Heart left ventricle (tissue), 13 donors: ENCODE measurements around the gene TOP3B.

Experiments used
- POLR2A ChIP-seq, 2 donors: fragments of 450-650 bp; IDR thresholded peaks; one replicate each; pipeline ENCODE4 v1.6.1; 2017; ENCODE audit warnings: antibody characterized with exemption in 2 of 2, mild to moderate bottlenecking in 2 of 2, moderate library complexity in 2 of 2
- TF ChIP-seq, protein P1 (sequence below), 12 donors: fragments of 200-600 bp; sonication (generic) in 4 of 12; IDR thresholded peaks; one replicate each; pipeline versions ENCODE4 v1.5.0 to v1.8.0; 2018 to 2022; ENCODE audit warnings: antibody characterized with exemption in 12 of 12, mild to moderate bottlenecking in 5 of 12
- donor health status: ischemic (EF 13 %, LVEDD 7.1; RV severe dilation, severe dysfunction).
- donor health status: DM: no; HTN: yes; CAD: no.
- donor health status: DM: no; HTN: no; CAD: no.
- donor health status: ischemic (EF 25% LVEDD 6.9; RV normal size, moderate dysfunction).
- donor health status: ischemic (EF 25% LVEDD 5.7; RV mildly dilated, moderate dysfunction).
- donor health status: ischemic (EF 35%, LVEDD 5.7; RV mildly dilated, moderate dysfunction).
- donor health status: nonischemic (EF 11% LVEDD 7.7; RV severe dilation, severe dysfunction).
- donor health status: DM: yes; HTN: yes; CAD: no.
- donor health status: PGD.
- donor health status: ischemic (EF 29% LVEDD 5.4; RV normal size, mild dysfunction).
- donor health status: nonischemic (EF 23%, LVEDD 6.1; RV moderate dilation, normal function).

DNA sequence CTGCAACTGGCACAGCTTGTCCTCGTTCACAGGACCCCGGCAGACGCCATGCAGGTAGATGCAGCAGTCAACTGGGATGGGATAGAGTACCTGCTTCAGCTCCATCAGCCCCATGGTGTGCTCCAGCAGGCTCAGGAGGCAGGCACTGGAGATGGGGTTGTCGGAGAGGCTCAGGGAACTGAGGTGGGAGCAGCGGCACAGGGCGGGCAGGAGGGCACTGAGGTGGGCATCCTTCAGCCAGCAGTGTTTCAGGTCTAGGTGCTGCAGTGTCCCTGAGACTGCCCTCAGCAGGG, 8.7 kb upstream of the TOP3B start:
- TF ChIP-seq POLR2A (IDR thresholded peaks at IDR 0.05), result no peak
- TF ChIP-seq, protein P1, sequence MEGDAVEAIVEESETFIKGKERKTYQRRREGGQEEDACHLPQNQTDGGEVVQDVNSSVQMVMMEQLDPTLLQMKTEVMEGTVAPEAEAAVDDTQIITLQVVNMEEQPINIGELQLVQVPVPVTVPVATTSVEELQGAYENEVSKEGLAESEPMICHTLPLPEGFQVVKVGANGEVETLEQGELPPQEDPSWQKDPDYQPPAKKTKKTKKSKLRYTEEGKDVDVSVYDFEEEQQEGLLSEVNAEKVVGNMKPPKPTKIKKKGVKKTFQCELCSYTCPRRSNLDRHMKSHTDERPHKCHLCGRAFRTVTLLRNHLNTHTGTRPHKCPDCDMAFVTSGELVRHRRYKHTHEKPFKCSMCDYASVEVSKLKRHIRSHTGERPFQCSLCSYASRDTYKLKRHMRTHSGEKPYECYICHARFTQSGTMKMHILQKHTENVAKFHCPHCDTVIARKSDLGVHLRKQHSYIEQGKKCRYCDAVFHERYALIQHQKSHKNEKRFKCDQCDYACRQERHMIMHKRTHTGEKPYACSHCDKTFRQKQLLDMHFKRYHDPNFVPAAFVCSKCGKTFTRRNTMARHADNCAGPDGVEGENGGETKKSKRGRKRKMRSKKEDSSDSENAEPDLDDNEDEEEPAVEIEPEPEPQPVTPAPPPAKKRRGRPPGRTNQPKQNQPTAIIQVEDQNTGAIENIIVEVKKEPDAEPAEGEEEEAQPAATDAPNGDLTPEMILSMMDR (IDR thresholded peaks at IDR 0.05), result no peak
